Heart left ventricle (tissue), 16 donors: ENCODE measurements around the gene SPDYE8. TPM values are rescaled to one million over a fixed set of nuclear protein-coding genes. Genes with fewer than 3 reads are reported as not detected.
"Not testable (repeated sequence)": the region's sequence is repeated elsewhere in the genome, so short reads cannot be mapped to it uniquely, and the experiment has no call there.

Source experiments
- ATAC-seq, 4 donors: fragments of 200-7000 bp; cut with Tn5 transposase; one replicate each; pipeline ENCODE4 v1.9.1; 2020 to 2022; ENCODE audit warnings: moderate library complexity in 4 of 4, mild to moderate bottlenecking in 3 of 4, moderate number of reproducible peaks in 1 of 4
- DNase-seq, 5 donors: peaks; one replicate each; pipeline ENCODE4 v3.0.0-alpha.2; 2020
- H3K27ac ChIP-seq, 12 donors: fragments of 200-600 bp; sonication (generic) in 4 of 12; one replicate each; pipeline versions ENCODE4 v1.5.0 to v1.8.0; 2016 to 2022; ENCODE audit warnings: mild to moderate bottlenecking in 2 of 12
- H3K27me3 ChIP-seq, 9 donors: fragments of 200-600 bp; sonication (generic) in 2 of 9; one replicate each; pipeline versions ENCODE4 v1.5.1 to v1.8.0; 2016 to 2022; ENCODE audit warnings: mild to moderate bottlenecking in 3 of 9
- H3K36me3 ChIP-seq, 9 donors: fragments of 200-600 bp; sonication (generic) in 2 of 9; one replicate each; pipeline versions ENCODE4 v1.5.0 to v1.8.0; 2018 to 2022; ENCODE audit warnings: mild to moderate bottlenecking in 2 of 9
- H3K4me1 ChIP-seq, 12 donors: fragments of 200-600 bp; sonication (generic) in 4 of 12; one replicate each; pipeline versions ENCODE4 v1.5.0 to v1.8.0; 2016 to 2022; ENCODE audit warnings: mild to moderate bottlenecking in 3 of 12
- H3K4me3 ChIP-seq, 12 donors: fragments of 200-600 bp; sonication (generic) in 4 of 12; one replicate each; pipeline versions ENCODE4 v1.5.0 to v1.8.0; 2017 to 2022; ENCODE audit warnings: mild to moderate bottlenecking in 9 of 12, moderate library complexity in 4 of 12
- H3K9me3 ChIP-seq, 12 donors: fragments of 200-600 bp; sonication (generic) in 4 of 12; one replicate each; pipeline versions ENCODE4 v1.5.0 to v1.8.0; 2016 to 2022; ENCODE audit warnings: mild to moderate bottlenecking in 1 of 12
- WGBS, 4 donors: extraction: QIAGEN DNeasy Blood & Tissue Kit in 2 of 4; methylation state at CpG; one replicate each; pipeline versions ENCODE4 v1.1.5 to v1.1.7; 2013 to 2018; 5-methylcytosine and 5-hydroxymethylcytosine counted together
- intact Hi-C, 10 donors: fragments of 100-400 bp; cut with DNase I; formaldehyde crosslinking; loops; one replicate each; pipeline versions ENCODE4 v1.11.1 to v1.14.2; 2022
- polyA plus RNA-seq, 2 donors: library from polyadenylated mRNA; stranded (reverse); fragments of 200-250 nt; gene quantifications; one replicate each; pipeline ENCODE4 v1.2.3, GENCODE V29; 2013
- total RNA-seq, 9 donors: library from RNA; depleted of rRNA in 2 of 9; stranded (reverse); fragments of >200 nt in 2 of 9; fragmentation: NEBNext Ultra II Directional in 3 of 9; extraction: Animal tissue kit (Norgen Biotek cat#: 25700) in 3 of 9; gene quantifications; one replicate each; pipeline versions ENCODE4 v1.1.0 to v1.2.4, GENCODE V29; 2016 to 2023
- donor health status: ischemic (EF 13 %, LVEDD 7.1; RV severe dilation, severe dysfunction).
- donor health status: healthy with polysubstance abuse.
- donor health status: DM: no; HTN: yes; CAD: no.
- donor health status: DM: no; HTN: no; CAD: no.
- donor health status: ischemic (EF 25% LVEDD 6.9; RV normal size, moderate dysfunction).
- donor health status: ischemic (EF 25% LVEDD 5.7; RV mildly dilated, moderate dysfunction).
- donor health status: healthy.
- donor health status: DM: yes; HTN: yes; CAD: no.
- donor health status: ischemic (EF 35%, LVEDD 5.7; RV mildly dilated, moderate dysfunction).
- donor health status: nonischemic (EF 11% LVEDD 7.7; RV severe dilation, severe dysfunction).
- donor health status: DM: yes; HTN: yes; CAD: no.
- donor health status: PGD.
- donor health status: ischemic (EF 29% LVEDD 5.4; RV normal size, mild dysfunction).
- donor health status: nonischemic (EF 23%, LVEDD 6.1; RV moderate dilation, normal function).

SPDYE8 gene
- total and polyA plus RNA-seq, 11 donors = not detected

- H3K27ac ChIP-seq, intact Hi-C loops, DNase-seq, H3K27me3 ChIP-seq, ATAC-seq, H3K36me3 ChIP-seq, H3K9me3 ChIP-seq, H3K4me3 ChIP-seq, H3K4me1 ChIP-seq: not testable (repeated sequence)
- WGBS, 4 donors = 92 to 100% (median 94%) methylated on average over 1 to 2 of the region's 6 CpGs; no CpG with 5 or more reads in 1 of the 4 donors
These were observed 49.2 kb downstream of the SPDYE8 start for GRCh38 chr7:72980382-72980781.

GRCh38 chr7:72976434-72976833 is 53.1 kb downstream of the SPDYE8 start:
- ATAC-seq (peak in 1 of 4 donors; percentile 16), DNase-seq (peak in 3 of 5 donors; percentile 9 to 13 (median 12))
- 90 to 96% (median 93%) methylated on average over 2 to 3 of the region's 12 CpGs; no CpG with 5 or more reads in 1 of the 4 donors for WGBS, 4 donors
- H3K4me3 ChIP-seq, H3K4me1 ChIP-seq, H3K36me3 ChIP-seq, H3K27me3 ChIP-seq, H3K27ac ChIP-seq, H3K9me3 ChIP-seq, intact Hi-C loops: not testable (repeated sequence)

GRCh38 chr7:72975656-72976286 is 53.8 kb downstream of the SPDYE8 start:
- intact Hi-C loops = not testable (repeated sequence)
- peak in 1 of 4 donors; percentile 29 for ATAC-seq

GRCh38 chr7:72974781-72975180 is 54.8 kb downstream of the SPDYE8 start:
- intact Hi-C loops, ATAC-seq, H3K9me3 ChIP-seq, H3K27ac ChIP-seq, H3K36me3 ChIP-seq, H3K4me1 ChIP-seq, H3K27me3 ChIP-seq, H3K4me3 ChIP-seq: not testable (repeated sequence)
- WGBS, 4 donors = 91 to 93% methylated on average over 3 to 4 of the region's 7 CpGs; no CpG with 5 or more reads in 2 of the 4 donors
- peak in 1 of 5 donors; percentile 7 for DNase-seq

More at GRCh38 chr7:72975656-72976286, 53.8 kb downstream of the SPDYE8 start:
- WGBS, 4 donors = 86 to 100% (median 87%) methylated on average over 1 to 13 of the region's 55 CpGs
- H3K27me3 ChIP-seq, H3K27ac ChIP-seq, H3K36me3 ChIP-seq, H3K4me3 ChIP-seq, H3K4me1 ChIP-seq, H3K9me3 ChIP-seq: not testable (repeated sequence)
- DNase-seq = peak in 4 of 5 donors; percentile 10 to 45 (median 18)

- intact Hi-C loops, H3K27me3 ChIP-seq, H3K36me3 ChIP-seq, H3K27ac ChIP-seq, DNase-seq, H3K9me3 ChIP-seq, H3K4me3 ChIP-seq, H3K4me1 ChIP-seq: not testable (repeated sequence)
- ATAC-seq = peak in 3 of 4 donors; percentile 19 to 25 (median 20)
- WGBS, 4 donors = no CpG with 5 or more reads among the region's 6 CpGs
These were observed 58.1 kb downstream of the SPDYE8 start for GRCh38 chr7:72971505-72971904.

Other genes with a start within 250 kb of the SPDYE8 start
- gene TYW1B, start 201.6 kb downstream of the SPDYE8 start, total RNA-seq = 1 to 10 TPM in 8 of 9 donors, under 1 TPM in 1; 0.44 to 5.7 (median 1.9) TPM
- gene TYW1B, start 201.6 kb downstream of the SPDYE8 start, polyA plus RNA-seq = 1 to 10 TPM; 1.0 to 1.6 TPM
- gene POM121, start 104.7 kb downstream of the SPDYE8 start, total RNA-seq = 10 to 100 TPM; 10.9 to 23.2 (median 16.1) TPM
- 10 to 100 TPM in 1 of 2 donors, 1 to 10 TPM in 1; 8.3 to 16.8 TPM for gene POM121, start 104.7 kb downstream of the SPDYE8 start, polyA plus RNA-seq
- 1 to 10 TPM in 1 of 9 donors, under 1 TPM in 2, not detected in 6; 0.40 to 1.7 (median 0.64) TPM for gene TRIM74, start 60.3 kb downstream of the SPDYE8 start, total RNA-seq
- gene TRIM74, start 60.3 kb downstream of the SPDYE8 start, polyA plus RNA-seq = under 1 TPM; 0.06 to 0.46 TPM
- not detected for gene SPDYE11, start 28.1 kb upstream of the SPDYE8 start, total RNA-seq
- not detected for gene SPDYE11, start 28.1 kb upstream of the SPDYE8 start, polyA plus RNA-seq
- gene SPDYE9, start 56.3 kb upstream of the SPDYE8 start, total RNA-seq = not detected
- gene SPDYE9, start 56.3 kb upstream of the SPDYE8 start, polyA plus RNA-seq = not detected